OCI-LY1 (cell line): ENCODE measurements around the gene PARVA.

Experiments
- H2AFZ ChIP-seq: fragments of 200-600 bp; sonication (generic), shearing (Covaris generic); 2 replicates; pipeline ENCODE4 v1.6.0; 2014; ENCODE audit warnings: antibody characterized with exemption, mild to moderate bottlenecking, low read length
- H3F3A ChIP-seq: fragments of 200-600 bp; sonication (generic), shearing (Covaris generic); 2 replicates; pipeline ENCODE4 v1.6.0; 2014; ENCODE audit warnings: mild to moderate bottlenecking, antibody characterized with exemption, low read length, moderate library complexity; ENCODE audit not compliant: insufficient read depth
- H3K27ac ChIP-seq: fragments of 200-600 bp; sonication (generic); 2 replicates; pipeline ENCODE4 v1.5.1; 2014; ENCODE audit warnings: low read length, mixed run types, mild to moderate bottlenecking, low read depth; ENCODE audit not compliant: poor library complexity, severe bottlenecking
- H3K27me3 ChIP-seq: fragments of 200-600 bp; sonication (generic); 2 replicates; pipeline ENCODE4 v1.6.0; 2014; ENCODE audit warnings: antibody characterized with exemption, mild to moderate bottlenecking, low read length, moderate library complexity; ENCODE audit not compliant: insufficient read depth
- H3K36me3 ChIP-seq: fragments of 200-600 bp; sonication (generic); 2 replicates; pipeline ENCODE4 v1.6.1; 2014; ENCODE audit warnings: mild to moderate bottlenecking, antibody characterized with exemption, low read length, moderate library complexity, mixed read lengths; ENCODE audit not compliant: insufficient read depth
- H3K4me1 ChIP-seq: fragments of 200-600 bp; sonication (generic); 2 replicates; pipeline ENCODE4 v1.5.1; 2014; ENCODE audit warnings: mild to moderate bottlenecking, low read length, moderate library complexity; ENCODE audit not compliant: insufficient read depth, severe bottlenecking
- H3K4me2 ChIP-seq: fragments of 200-600 bp; sonication (generic), shearing (Covaris generic); 2 replicates; pipeline ENCODE4 v1.6.1; 2014; ENCODE audit warnings: low read length
- H3K4me3 ChIP-seq: fragments of 200-600 bp; sonication (generic); 2 replicates; pipeline ENCODE4 v1.5.1; 2014; ENCODE audit warnings: low read length, low read depth, mild to moderate bottlenecking, mixed read lengths; ENCODE audit not compliant: poor library complexity, severe bottlenecking
- H3K79me2 ChIP-seq: fragments of 200-600 bp; shearing (Covaris generic); 2 replicates; pipeline ENCODE4 v1.6.1; 2016; ENCODE audit warnings: mixed run types, low read length, mixed read lengths; ENCODE audit not compliant: insufficient read depth
- H3K9ac ChIP-seq: fragments of 200-600 bp; sonication (generic), shearing (Covaris generic); 2 replicates; pipeline ENCODE4 v1.6.1; 2014; ENCODE audit warnings: mild to moderate bottlenecking, low read length, mixed read lengths
- H3K9me2 ChIP-seq: fragments of 200-600 bp; sonication (generic), shearing (Covaris generic); 2 replicates; pipeline ENCODE4 v1.6.1; 2014; ENCODE audit warnings: low read depth, mild to moderate bottlenecking, low read length, mixed read lengths
- H3K9me3 ChIP-seq: fragments of 200-600 bp; shearing (Covaris generic); 2 replicates; pipeline ENCODE4 v1.6.1; 2014; ENCODE audit warnings: low read length, mixed read lengths
- H4K20me1 ChIP-seq: fragments of 200-600 bp; sonication (generic), shearing (Covaris generic); 2 replicates; pipeline ENCODE4 v1.6.0; 2016; ENCODE audit warnings: mild to moderate bottlenecking, low read length; ENCODE audit not compliant: insufficient read depth
- EZH2 ChIP-seq: fragments of 200-600 bp; sonication (generic), shearing (Covaris generic); IDR thresholded peaks from 2 replicates; pipeline ENCODE4 v1.8.0; 2017; ENCODE audit warnings: borderline replicate concordance, mixed run types, mild to moderate bottlenecking, antibody characterized with exemption, low read length, moderate library complexity, mixed read lengths
- TF ChIP-seq, protein P1 (sequence below): fragments of 200-600 bp; sonication (generic), shearing (Covaris generic); IDR thresholded peaks from 2 replicates; pipeline ENCODE4 v1.5.1; 2017; ENCODE audit warnings: mild to moderate bottlenecking, antibody characterized with exemption, low read length, moderate library complexity, mixed read lengths

PARVA gene

DNA sequence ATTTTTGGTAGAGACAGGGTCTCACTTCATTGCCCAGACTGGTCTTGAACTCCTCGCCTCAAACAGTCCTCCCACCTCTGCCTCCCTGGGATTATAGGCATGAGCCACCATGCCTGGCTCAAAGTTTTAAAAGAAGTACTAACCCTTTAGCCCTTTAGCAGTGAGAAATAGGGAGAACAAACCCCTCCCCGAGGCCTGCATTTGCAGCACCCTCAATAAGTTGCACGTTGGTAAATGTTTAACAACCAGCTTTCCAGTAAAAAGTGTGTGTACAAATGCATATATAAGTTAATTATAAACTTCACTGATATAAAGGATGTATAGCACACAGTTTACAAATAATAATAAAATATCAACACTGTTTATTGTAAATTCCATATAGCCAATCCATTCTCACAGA lies 51.8 kb downstream of the PARVA start:
- Histone ChIP-seq H3K27me3 (no peaks in the 10 kb centered on the region), H3K36me3 (no peaks in the 10 kb centered on the region), H3K9me3 (no peaks in the 10 kb centered on the region), H3F3A (no peaks in the 10 kb centered on the region), H3K27ac (no peak overlapping the region), H3K79me2 (no peaks in the 10 kb centered on the region), H3K4me2 (no peak overlapping the region), H3K9me2 (no peaks in the 10 kb centered on the region), H3K4me1 (no peaks in the 10 kb centered on the region), H3K9ac (no peak overlapping the region), H4K20me1 (no peaks in the 10 kb centered on the region), H3K4me3 (no peak overlapping the region), H2AFZ (no peak overlapping the region)
- TF ChIP-seq, protein P1, sequence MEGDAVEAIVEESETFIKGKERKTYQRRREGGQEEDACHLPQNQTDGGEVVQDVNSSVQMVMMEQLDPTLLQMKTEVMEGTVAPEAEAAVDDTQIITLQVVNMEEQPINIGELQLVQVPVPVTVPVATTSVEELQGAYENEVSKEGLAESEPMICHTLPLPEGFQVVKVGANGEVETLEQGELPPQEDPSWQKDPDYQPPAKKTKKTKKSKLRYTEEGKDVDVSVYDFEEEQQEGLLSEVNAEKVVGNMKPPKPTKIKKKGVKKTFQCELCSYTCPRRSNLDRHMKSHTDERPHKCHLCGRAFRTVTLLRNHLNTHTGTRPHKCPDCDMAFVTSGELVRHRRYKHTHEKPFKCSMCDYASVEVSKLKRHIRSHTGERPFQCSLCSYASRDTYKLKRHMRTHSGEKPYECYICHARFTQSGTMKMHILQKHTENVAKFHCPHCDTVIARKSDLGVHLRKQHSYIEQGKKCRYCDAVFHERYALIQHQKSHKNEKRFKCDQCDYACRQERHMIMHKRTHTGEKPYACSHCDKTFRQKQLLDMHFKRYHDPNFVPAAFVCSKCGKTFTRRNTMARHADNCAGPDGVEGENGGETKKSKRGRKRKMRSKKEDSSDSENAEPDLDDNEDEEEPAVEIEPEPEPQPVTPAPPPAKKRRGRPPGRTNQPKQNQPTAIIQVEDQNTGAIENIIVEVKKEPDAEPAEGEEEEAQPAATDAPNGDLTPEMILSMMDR: no peak
- no peak for TF ChIP-seq EZH2

DNA sequence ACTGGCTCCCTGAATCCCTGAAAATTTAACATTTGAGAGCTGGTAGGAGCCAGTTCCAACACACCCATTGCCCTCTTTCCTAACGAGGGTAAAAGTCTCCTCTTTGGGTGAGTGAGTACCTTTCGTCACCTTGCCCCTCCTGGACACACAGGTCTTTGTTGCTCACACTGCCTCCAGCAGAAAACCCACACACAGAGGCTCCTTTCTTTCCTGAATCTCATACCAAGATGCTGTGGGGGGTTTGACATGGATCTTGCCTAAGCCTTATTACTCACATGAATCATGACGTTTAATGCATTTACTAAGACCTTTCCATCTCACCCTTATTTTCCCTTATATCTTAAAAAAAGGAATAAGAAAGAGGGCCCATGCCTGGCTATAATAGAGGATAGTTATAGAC lies 53.0 kb downstream of the PARVA start:
- H3K9me3 ChIP-seq: no peaks in the 10 kb centered on the region
- no peaks in the 10 kb centered on the region for H3K9me2 ChIP-seq
- H3K36me3 ChIP-seq: no peaks in the 10 kb centered on the region
- no peak overlapping the region for H3K9ac ChIP-seq
- no peak overlapping the region for H2AFZ ChIP-seq
- no peak overlapping the region for H3K4me2 ChIP-seq
- no peaks in the 10 kb centered on the region for H3K27me3 ChIP-seq
- no peak overlapping the region for H3K4me3 ChIP-seq
- H3K79me2 ChIP-seq: no peaks in the 10 kb centered on the region
- H3K27ac ChIP-seq: no peak overlapping the region
- no peaks in the 10 kb centered on the region for H3K4me1 ChIP-seq
- H3F3A ChIP-seq: no peaks in the 10 kb centered on the region
- no peaks in the 10 kb centered on the region for H4K20me1 ChIP-seq
- no peak for TF ChIP-seq EZH2
- TF ChIP-seq, protein P1: no peak

DNA sequence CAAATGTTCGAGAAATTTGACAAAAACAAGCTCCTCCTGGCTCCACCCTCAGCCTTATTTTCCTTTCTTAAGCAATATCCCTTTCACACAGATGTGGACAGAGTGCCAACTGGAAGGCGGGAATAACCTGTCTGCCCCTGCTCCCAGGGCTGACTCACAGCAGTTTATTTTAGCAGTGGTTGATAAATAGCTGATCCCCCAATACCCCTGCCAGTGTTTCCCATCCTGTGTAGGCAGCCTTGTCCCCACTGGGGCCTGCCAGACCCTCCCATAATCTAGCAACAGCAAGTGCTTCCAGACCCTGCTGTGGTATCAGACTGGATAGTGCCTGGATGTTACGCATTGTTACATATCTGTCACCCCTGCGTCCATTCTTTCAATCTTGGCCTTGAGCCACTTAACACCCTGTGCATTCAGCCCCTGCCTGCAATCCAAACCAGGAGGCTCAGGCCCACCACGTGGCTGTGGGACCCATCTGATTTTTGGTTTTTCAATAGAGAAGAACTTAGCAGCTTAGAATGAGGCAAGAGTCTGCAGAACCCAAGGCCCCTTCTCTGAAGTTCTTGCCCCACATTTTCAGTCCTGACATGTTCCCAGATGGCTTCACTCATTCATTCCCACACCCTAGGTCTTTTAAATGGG lies 53.7 kb downstream of the PARVA start:
- Histone ChIP-seq H3K9ac (no peak overlapping the region), H3K79me2 (no peaks in the 10 kb centered on the region), H3K36me3 (no peaks in the 10 kb centered on the region), H3K4me2 (no peak overlapping the region), H3K9me2 (no peaks in the 10 kb centered on the region), H3K4me3 (no peak overlapping the region), H2AFZ (no peak overlapping the region), H3K27ac (no peak overlapping the region), H4K20me1 (no peaks in the 10 kb centered on the region), H3F3A (no peaks in the 10 kb centered on the region), H3K9me3 (no peaks in the 10 kb centered on the region), H3K27me3 (no peaks in the 10 kb centered on the region), H3K4me1 (no peaks in the 10 kb centered on the region)
- TF ChIP-seq, protein P1: no peak
- TF ChIP-seq EZH2: no peak
